H9 (cell line): ENCODE results near the gene DNAAF1. TPM values are rescaled to one million over a fixed set of nuclear protein-coding genes. Genes with fewer than 3 reads are reported as not detected.
"Not testable (repeated sequence)": the region's sequence is repeated elsewhere in the genome, so short reads cannot be mapped to it uniquely, and the experiment has no call there.

ENCODE experiments used
- DNase-seq: peaks from one replicate; pipeline ENCODE4 v3.0.0-alpha.2; 2017
- H2AFZ ChIP-seq: one replicate; pipeline ENCODE4 v1.6.1; 2013; ENCODE audit warnings: mild to moderate bottlenecking, low read length, control low read depth, moderate library complexity
- H2AK5ac ChIP-seq: 2 replicates; pipeline ENCODE4 v1.6.1; 2013; ENCODE audit warnings: low read length, control low read depth, mixed read lengths; ENCODE audit not compliant: insufficient read length
- H2BK120ac ChIP-seq: one replicate; pipeline ENCODE4 v1.6.1; 2013; ENCODE audit warnings: low read depth, mild to moderate bottlenecking, low read length, control low read depth, inconsistent platforms; ENCODE audit not compliant: poor library complexity, severe bottlenecking
- H2BK12ac ChIP-seq: 2 replicates; pipeline ENCODE4 v1.6.1; 2013; ENCODE audit warnings: low read length, control low read depth, mixed read lengths, low read depth; ENCODE audit not compliant: insufficient read length
- H2BK15ac ChIP-seq: 2 replicates; pipeline ENCODE4 v1.6.1; 2013; ENCODE audit warnings: low read depth, low read length, control low read depth
- H2BK20ac ChIP-seq: one replicate; pipeline ENCODE4 v1.6.1; 2013; ENCODE audit warnings: low read depth, mild to moderate bottlenecking, low read length, control low read depth, inconsistent platforms; ENCODE audit not compliant: poor library complexity, severe bottlenecking
- H2BK5ac ChIP-seq: 2 replicates; pipeline ENCODE4 v1.6.1; 2013; ENCODE audit warnings: low read length, control low read depth, mixed read lengths; ENCODE audit not compliant: insufficient read length
- H3K14ac ChIP-seq: 2 replicates; pipeline ENCODE4 v1.6.1; 2013; ENCODE audit warnings: low read length, control low read depth; ENCODE audit not compliant: insufficient read depth
- H3K18ac ChIP-seq: 2 replicates; pipeline ENCODE4 v1.6.1; 2013; ENCODE audit warnings: low read depth, mild to moderate bottlenecking, mixed read lengths, low read length, control low read depth; ENCODE audit not compliant: insufficient read length
- H3K23ac ChIP-seq: 2 replicates; pipeline ENCODE4 v1.6.1; 2013; ENCODE audit warnings: low read length, control low read depth, mixed read lengths, low read depth; ENCODE audit not compliant: insufficient read length
- H3K23me2 ChIP-seq: 2 replicates; pipeline ENCODE4 v1.6.1; 2013; ENCODE audit warnings: low read depth, mild to moderate bottlenecking, mixed read lengths, low read length, control low read depth; ENCODE audit not compliant: insufficient read length, poor library complexity, severe bottlenecking
- H3K27ac ChIP-seq: 2 replicates; pipeline ENCODE4 v1.5.1; 2013; ENCODE audit warnings: low read length, control low read depth, mixed read lengths, low read depth; ENCODE audit not compliant: insufficient read length
- H3K27me3 ChIP-seq: 2 replicates; pipeline ENCODE4 v1.6.1; 2013; ENCODE audit warnings: low read length, control low read depth, inconsistent platforms; ENCODE audit not compliant: insufficient read depth
- H3K4ac ChIP-seq: 2 replicates; pipeline ENCODE4 v1.6.1; 2013; ENCODE audit warnings: low read depth, mild to moderate bottlenecking, control low read depth, inconsistent platforms, low read length, moderate library complexity
- H3K4me1 ChIP-seq: 2 replicates; pipeline ENCODE4 v1.6.1; 2013; ENCODE audit warnings: low read length, control low read depth, inconsistent platforms; ENCODE audit not compliant: insufficient read depth
- H3K4me2 ChIP-seq: 2 replicates; pipeline ENCODE4 v1.6.1; 2013; ENCODE audit warnings: low read length, control low read depth, mixed read lengths; ENCODE audit not compliant: insufficient read length, insufficient read depth
- H3K56ac ChIP-seq: 2 replicates; pipeline ENCODE4 v1.6.1; 2013; ENCODE audit warnings: low read depth, mild to moderate bottlenecking, mixed read lengths, low read length, control low read depth; ENCODE audit not compliant: insufficient read length
- H3K79me1 ChIP-seq: 2 replicates; pipeline ENCODE4 v1.6.1; 2013; ENCODE audit warnings: low read depth, mild to moderate bottlenecking, moderate library complexity, low read length, control low read depth, inconsistent platforms; ENCODE audit not compliant: insufficient read depth, poor library complexity, severe bottlenecking
- H3K79me2 ChIP-seq: 2 replicates; pipeline ENCODE4 v1.6.1; 2013; ENCODE audit warnings: low read length, control low read depth, inconsistent platforms; ENCODE audit not compliant: insufficient read depth
- H3K9ac ChIP-seq: 2 replicates; pipeline ENCODE4 v1.6.1; 2013; ENCODE audit warnings: low read length, control low read depth, mixed read lengths; ENCODE audit not compliant: insufficient read length; ENCODE audit errors: extremely low read depth
- H3K9me3 ChIP-seq: one replicate; pipeline ENCODE4 v1.6.1; 2013; ENCODE audit warnings: low read depth, low read length, inconsistent platforms; ENCODE audit not compliant: control insufficient read depth
- H3T11ph ChIP-seq: one replicate; pipeline ENCODE4 v1.6.1; 2013; ENCODE audit warnings: mild to moderate bottlenecking, low read length, control low read depth, inconsistent platforms
- H4K20me1 ChIP-seq: one replicate; pipeline ENCODE4 v1.6.1; 2013; ENCODE audit not compliant: control insufficient read depth, insufficient read length, insufficient read depth
- H4K5ac ChIP-seq: 2 replicates; pipeline ENCODE4 v1.6.1; 2013; ENCODE audit warnings: low read depth, mild to moderate bottlenecking, mixed read lengths, low read length, control low read depth; ENCODE audit not compliant: insufficient read length
- H4K8ac ChIP-seq: replicated peaks from 2 replicates; pipeline ENCODE4 v1.6.1; 2013; ENCODE audit warnings: low read length, control low read depth, mixed read lengths, low read depth; ENCODE audit not compliant: insufficient read length
- H4K91ac ChIP-seq: 2 replicates; pipeline ENCODE4 v1.6.1; 2013; ENCODE audit warnings: low read depth, mild to moderate bottlenecking, moderate library complexity, mixed read lengths, low read length, control low read depth; ENCODE audit not compliant: insufficient read length
- H3K27ac Mint-ChIP-seq, 3 experiments: 2 replicates in 2 of 3; 3 replicates in 1 of 3; pipeline ENCODE4 v1.8.0; 2020 to 2021; ENCODE audit warnings: mixed read lengths in 3 of 3, mild to moderate bottlenecking in 1 of 3, moderate library complexity in 1 of 3
- H3K27me3 Mint-ChIP-seq: 2 replicates; pipeline ENCODE4 v1.8.0; 2021; ENCODE audit warnings: low read depth, mild to moderate bottlenecking, moderate library complexity, mixed read lengths
- H3K36me3 Mint-ChIP-seq, 3 experiments: 2 replicates in 2 of 3; 3 replicates in 1 of 3; pipeline ENCODE4 v1.8.0; 2020 to 2021; ENCODE audit warnings: low read depth in 3 of 3, mixed read lengths in 3 of 3; ENCODE audit not compliant: insufficient read depth in 1 of 3
- H3K4me1 Mint-ChIP-seq, 2 experiments: 2 replicates each; pipeline ENCODE4 v1.8.0; 2020; ENCODE audit warnings: mixed read lengths in 2 of 2
- H3K4me3 Mint-ChIP-seq, 2 experiments: 2 replicates in 1 of 2; 3 replicates in 1 of 2; pipeline ENCODE4 v1.8.0; 2020 to 2021; ENCODE audit warnings: mild to moderate bottlenecking in 2 of 2, mixed read lengths in 2 of 2, moderate library complexity in 1 of 2
- H3K9me3 Mint-ChIP-seq, 2 experiments: 2 replicates in 1 of 2; 3 replicates in 1 of 2; pipeline ENCODE4 v1.8.0; 2020; ENCODE audit warnings: mild to moderate bottlenecking in 2 of 2, mixed read lengths in 2 of 2, moderate library complexity in 1 of 2
- CTCF ChIP-seq: fragments of 200-600 bp; sonication (generic); conservative IDR thresholded peaks from 3 replicates; pipeline ENCODE4 v1.8.0; 2021; ENCODE audit warnings: antibody characterized with exemption, mild to moderate bottlenecking
- WGBS: extraction: QIAGEN DNeasy Blood & Tissue Kit; methylation state at CpG from one replicate; pipeline ENCODE4 v1.1.7; 2013; ENCODE audit warnings: missing lambda C conversion rate, low lambda C conversion rate, mixed read lengths; ENCODE audit not compliant: insufficient read length; ENCODE audit errors: extremely low coverage; 5-methylcytosine and 5-hydroxymethylcytosine counted together
- total RNA-seq: library from RNA; stranded (reverse); gene quantifications from 2 replicates; pipeline ENCODE4 v1.2.1, GENCODE V29; 2021

The DNAAF1 gene
- total RNA-seq, 1 experiment from 2014 or later = not detected

GRCh38 chr16:84199861-84200260 lies 54.8 kb downstream of the DNAAF1 start:
- Histone ChIP-seq H2AK5ac (no peak overlapping the region), H3K9ac (no peak overlapping the region), H3K14ac (no peak overlapping the region), H3K27me3 (no peaks in the 10 kb centered on the region), H3K79me1 (no peaks in the 10 kb centered on the region), H3K56ac (no peak overlapping the region), H2BK12ac (no peak overlapping the region), H4K91ac (no peak overlapping the region), H3K27ac (no peak overlapping the region), H3K4me1 (no peaks in the 10 kb centered on the region; the same call in 1 of the 2 replicates), H2BK15ac (no peak overlapping the region), H4K8ac (no peak overlapping the region), H2BK120ac (no peak overlapping the region), H3K4ac (no peak overlapping the region), H3K23ac (no peak overlapping the region), H4K5ac (no peak overlapping the region), H2AFZ (no peak overlapping the region), H4K20me1 (no peaks in the 10 kb centered on the region), H3K23me2 (no peaks in the 10 kb centered on the region), H3K9me3 (no peaks in the 10 kb centered on the region), H3K79me2 (no peaks in the 10 kb centered on the region), H2BK5ac (no peak overlapping the region), H2BK20ac (no peak overlapping the region), H3T11ph (no peak overlapping the region), H3K4me2 (no peak overlapping the region), H3K18ac (no peak overlapping the region)
- no peaks in the 10 kb centered on the region for H3K36me3 Mint-ChIP-seq
- no peaks in the 10 kb centered on the region; the same call in 1 of the 2 replicates for H3K27me3 Mint-ChIP-seq
- TF ChIP-seq CTCF = no peak
- H3K27ac Mint-ChIP-seq = no peak overlapping the region
- H3K4me1 Mint-ChIP-seq = peaks cover 6 to 21% of the 10 kb centered on the region in 2 experiments; a peak in 3 of 4 replicates
- no peak for DNase-seq
- WGBS = no CpG with 5 or more reads among the region's 10 CpGs
- no peaks in the 10 kb centered on the region; a peak in 1 of 5 replicates for H3K9me3 Mint-ChIP-seq
- H3K4me3 Mint-ChIP-seq = no peak overlapping the region

- not testable (repeated sequence) for H2AFZ ChIP-seq, H3K9ac ChIP-seq, H3K23ac ChIP-seq, H3T11ph ChIP-seq, H4K20me1 ChIP-seq, H2BK12ac ChIP-seq, H3K9me3 Mint-ChIP-seq, H3K27me3 ChIP-seq, H3K27me3 Mint-ChIP-seq, H2AK5ac ChIP-seq, H3K36me3 Mint-ChIP-seq, H2BK120ac ChIP-seq, H3K27ac ChIP-seq, H4K91ac ChIP-seq, H3K27ac Mint-ChIP-seq, H3K79me1 ChIP-seq, H4K8ac ChIP-seq, H3K9me3 ChIP-seq, H2BK20ac ChIP-seq, H3K4me3 Mint-ChIP-seq, H3K4ac ChIP-seq, H3K4me2 ChIP-seq, H3K56ac ChIP-seq, H3K79me2 ChIP-seq, H3K23me2 ChIP-seq, H3K4me1 ChIP-seq, H3K14ac ChIP-seq, DNase-seq, H3K18ac ChIP-seq, H4K5ac ChIP-seq, H2BK15ac ChIP-seq, H2BK5ac ChIP-seq
- H3K4me1 Mint-ChIP-seq = peaks cover 5 to 12% of the 10 kb centered on the region in 2 experiments
- no CpG with 5 or more reads among the region's 26 CpGs for WGBS
Measured at GRCh38 chr16:84204551-84204950, 59.4 kb downstream of the DNAAF1 start.
